ENCODE data around the gene FBXW12.

The FBXW12 gene

GRCh38 chr3:48418140-48418539, 46.1 kb downstream of the FBXW12 start:
- H3K27ac ChIP-seq (replicated peaks), result no peak overlapping the region
- H3K27me3 ChIP-seq (ENCODE audit: insufficient read depth, poor library complexity, severe bottlenecking), result no peaks in the 10 kb centered on the region
- H3K4me3 ChIP-seq (replicated peaks; ENCODE audit: insufficient read depth, low read length), result no peak overlapping the region
- TF ChIP-seq, protein P1, sequence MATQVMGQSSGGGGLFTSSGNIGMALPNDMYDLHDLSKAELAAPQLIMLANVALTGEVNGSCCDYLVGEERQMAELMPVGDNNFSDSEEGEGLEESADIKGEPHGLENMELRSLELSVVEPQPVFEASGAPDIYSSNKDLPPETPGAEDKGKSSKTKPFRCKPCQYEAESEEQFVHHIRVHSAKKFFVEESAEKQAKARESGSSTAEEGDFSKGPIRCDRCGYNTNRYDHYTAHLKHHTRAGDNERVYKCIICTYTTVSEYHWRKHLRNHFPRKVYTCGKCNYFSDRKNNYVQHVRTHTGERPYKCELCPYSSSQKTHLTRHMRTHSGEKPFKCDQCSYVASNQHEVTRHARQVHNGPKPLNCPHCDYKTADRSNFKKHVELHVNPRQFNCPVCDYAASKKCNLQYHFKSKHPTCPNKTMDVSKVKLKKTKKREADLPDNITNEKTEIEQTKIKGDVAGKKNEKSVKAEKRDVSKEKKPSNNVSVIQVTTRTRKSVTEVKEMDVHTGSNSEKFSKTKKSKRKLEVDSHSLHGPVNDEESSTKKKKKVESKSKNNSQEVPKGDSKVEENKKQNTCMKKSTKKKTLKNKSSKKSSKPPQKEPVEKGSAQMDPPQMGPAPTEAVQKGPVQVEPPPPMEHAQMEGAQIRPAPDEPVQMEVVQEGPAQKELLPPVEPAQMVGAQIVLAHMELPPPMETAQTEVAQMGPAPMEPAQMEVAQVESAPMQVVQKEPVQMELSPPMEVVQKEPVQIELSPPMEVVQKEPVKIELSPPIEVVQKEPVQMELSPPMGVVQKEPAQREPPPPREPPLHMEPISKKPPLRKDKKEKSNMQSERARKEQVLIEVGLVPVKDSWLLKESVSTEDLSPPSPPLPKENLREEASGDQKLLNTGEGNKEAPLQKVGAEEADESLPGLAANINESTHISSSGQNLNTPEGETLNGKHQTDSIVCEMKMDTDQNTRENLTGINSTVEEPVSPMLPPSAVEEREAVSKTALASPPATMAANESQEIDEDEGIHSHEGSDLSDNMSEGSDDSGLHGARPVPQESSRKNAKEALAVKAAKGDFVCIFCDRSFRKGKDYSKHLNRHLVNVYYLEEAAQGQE (IDR thresholded peaks at IDR 0.05; ENCODE audit: insufficient replicate concordance, low read depth), result no peak
- TF ChIP-seq POLR2AphosphoS5 (IDR thresholded peaks at IDR 0.05; ENCODE audit: low read depth) (no peak), SPI1 (IDR thresholded peaks at IDR 0.05; ENCODE audit: borderline replicate concordance, low read depth) (no peak)
- TF ChIP-seq, protein P2, sequence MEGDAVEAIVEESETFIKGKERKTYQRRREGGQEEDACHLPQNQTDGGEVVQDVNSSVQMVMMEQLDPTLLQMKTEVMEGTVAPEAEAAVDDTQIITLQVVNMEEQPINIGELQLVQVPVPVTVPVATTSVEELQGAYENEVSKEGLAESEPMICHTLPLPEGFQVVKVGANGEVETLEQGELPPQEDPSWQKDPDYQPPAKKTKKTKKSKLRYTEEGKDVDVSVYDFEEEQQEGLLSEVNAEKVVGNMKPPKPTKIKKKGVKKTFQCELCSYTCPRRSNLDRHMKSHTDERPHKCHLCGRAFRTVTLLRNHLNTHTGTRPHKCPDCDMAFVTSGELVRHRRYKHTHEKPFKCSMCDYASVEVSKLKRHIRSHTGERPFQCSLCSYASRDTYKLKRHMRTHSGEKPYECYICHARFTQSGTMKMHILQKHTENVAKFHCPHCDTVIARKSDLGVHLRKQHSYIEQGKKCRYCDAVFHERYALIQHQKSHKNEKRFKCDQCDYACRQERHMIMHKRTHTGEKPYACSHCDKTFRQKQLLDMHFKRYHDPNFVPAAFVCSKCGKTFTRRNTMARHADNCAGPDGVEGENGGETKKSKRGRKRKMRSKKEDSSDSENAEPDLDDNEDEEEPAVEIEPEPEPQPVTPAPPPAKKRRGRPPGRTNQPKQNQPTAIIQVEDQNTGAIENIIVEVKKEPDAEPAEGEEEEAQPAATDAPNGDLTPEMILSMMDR (IDR thresholded peaks at IDR 0.05; ENCODE audit: insufficient read depth, low read length), result no peak
- no peak for DNase-seq (ENCODE audit: low read depth in 1 of 2, low spot score in 1 of 2)

- H3K27ac ChIP-seq (replicated peaks), result no peak overlapping the region
Observed at GRCh38 chr3:48418651-48419050, 46.6 kb downstream of the FBXW12 start.

GRCh38 chr3:48419149-48419548, 47.1 kb downstream of the FBXW12 start:
- TF ChIP-seq GABPA (IDR thresholded peaks at IDR 0.05; ENCODE audit: low read depth) (no peak), SPI1 (IDR thresholded peaks at IDR 0.05; ENCODE audit: borderline replicate concordance, low read depth) (no peak), POLR2AphosphoS5 (IDR thresholded peaks at IDR 0.05; ENCODE audit: low read depth) (no peak)
- TF ChIP-seq, protein P1 (IDR thresholded peaks at IDR 0.05; ENCODE audit: insufficient replicate concordance, low read depth), result no peak
- TF ChIP-seq, protein P2 (IDR thresholded peaks at IDR 0.05; ENCODE audit: insufficient read depth, low read length), result no peak
- Histone ChIP-seq H3K27ac (replicated peaks) (no peak overlapping the region), H3K27me3 (ENCODE audit: insufficient read depth, poor library complexity, severe bottlenecking) (no peaks in the 10 kb centered on the region), H3K4me3 (replicated peaks; ENCODE audit: insufficient read depth, low read length) (no peak overlapping the region)
- no peak for DNase-seq (ENCODE audit: low read depth in 1 of 2, low spot score in 1 of 2)

More at GRCh38 chr3:48418651-48419050, 46.6 kb downstream of the FBXW12 start:
- TF ChIP-seq GABPA (IDR thresholded peaks at IDR 0.05; ENCODE audit: low read depth) (no peak), POLR2AphosphoS5 (IDR thresholded peaks at IDR 0.05; ENCODE audit: low read depth) (no peak), SPI1 (IDR thresholded peaks at IDR 0.05; ENCODE audit: borderline replicate concordance, low read depth) (no peak)
- TF ChIP-seq, protein P1 (IDR thresholded peaks at IDR 0.05; ENCODE audit: insufficient replicate concordance, low read depth), result no peak
- TF ChIP-seq, protein P2 (IDR thresholded peaks at IDR 0.05; ENCODE audit: insufficient read depth, low read length), result no peak
- Histone ChIP-seq H3K4me3 (replicated peaks; ENCODE audit: insufficient read depth, low read length) (no peak overlapping the region), H3K27me3 (ENCODE audit: insufficient read depth, poor library complexity, severe bottlenecking) (no peaks in the 10 kb centered on the region)
- no peak for DNase-seq (ENCODE audit: low read depth in 1 of 2, low spot score in 1 of 2)

Data from HL-60 (cell line).